GM12878 (cell line): Measurements from ENCODE around the gene FXYD6. TPM values are rescaled to one million over a fixed set of nuclear protein-coding genes. Genes with fewer than 3 reads are reported as not detected.

Experiments used
- EP300 ChIP-seq, 2 experiments: fragments of 150-350 bp in 1 of 2; IDR thresholded peaks; 2 replicates each; pipeline ENCODE4 v1.6.1; 2011 to 2012; ENCODE audit warnings: low read depth in 2 of 2, low read length in 2 of 2, borderline replicate concordance in 1 of 2, improper control_type of control experiment in 1 of 2, inconsistent platforms in 1 of 2; ENCODE audit not compliant: control insufficient read depth in 1 of 2
- JUND ChIP-seq: IDR thresholded peaks from 2 replicates; pipeline ENCODE4 v1.6.1; 2012; ENCODE audit warnings: low read depth, mild to moderate bottlenecking, low read length, improper control_type of control experiment, moderate library complexity
- NFXL1 ChIP-seq: fragments of 450-650 bp; IDR thresholded peaks from 2 replicates; pipeline ENCODE4 v1.6.1; 2017; ENCODE audit warnings: antibody characterized with exemption, mild to moderate bottlenecking, borderline replicate concordance
- POLR2A ChIP-seq: IDR thresholded peaks from 2 replicates; pipeline ENCODE4 v1.6.1; 2011; ENCODE audit warnings: low read depth, mild to moderate bottlenecking, low read length
- SIN3A ChIP-seq: IDR thresholded peaks from 2 replicates; pipeline ENCODE4 v1.6.1; 2012; ENCODE audit warnings: low read depth, low read length, improper control_type of control experiment
- SMC3 ChIP-seq: IDR thresholded peaks from 2 replicates; pipeline ENCODE4 v1.6.1; 2011; ENCODE audit warnings: low read length, improper control_type of control experiment, borderline replicate concordance
- ZNF207 ChIP-seq: fragments of 450-650 bp; IDR thresholded peaks from 2 replicates; pipeline ENCODE4 v1.6.1; 2014; ENCODE audit warnings: antibody characterized with exemption, mild to moderate bottlenecking, borderline replicate concordance
- ZNF217 ChIP-seq: fragments of 450-650 bp; IDR thresholded peaks from 2 replicates; pipeline ENCODE4 v1.6.1; 2017; ENCODE audit warnings: antibody characterized with exemption, mild to moderate bottlenecking
- polyA plus RNA-seq, 11 experiments: library from polyadenylated mRNA; depleted of rRNA in 4 of 11; unstranded in 6 of 11; stranded (reverse) in 5 of 11; fragments of >200 nt; fragmentation: Nextera tagmentation in 4 of 11; fragmentation: Illumina TruSeq in 1 of 11; extraction: Ambion mirVana in 4 of 11; extraction: Trizol in 1 of 11; gene quantifications; 1 replicate in 1 of 11; 2 replicates in 10 of 11; pipeline versions ENCODE4 v1.2.1 to v1.2.3, GENCODE V29; 2011 to 2016; ENCODE audit warnings: inconsistent platforms in 2 of 11, missing spikeins in 2 of 11, low read depth in 1 of 11
- total RNA-seq, 4 experiments: library from RNA; depleted of rRNA in 3 of 4; stranded (reverse); fragments of >200 nt in 3 of 4; fragmentation: Illumina TruSeq in 1 of 4; extraction: Trizol in 1 of 4; gene quantifications; 2 replicates each; pipeline versions ENCODE4 v1.2.1 to v1.2.3, GENCODE V29; 2013 to 2021
- TF ChIP-seq, protein P1 (sequence below): fragments of 450-650 bp; IDR thresholded peaks from 2 replicates; pipeline ENCODE4 v1.6.1; 2017; ENCODE audit warnings: mild to moderate bottlenecking, moderate library complexity
- TF ChIP-seq, protein P2 (sequence below): fragments of 450-650 bp; IDR thresholded peaks from 2 replicates; pipeline ENCODE4 v1.6.1; 2017; ENCODE audit warnings: mild to moderate bottlenecking, low read depth, inconsistent platforms; ENCODE audit not compliant: poor library complexity, severe bottlenecking
- TF ChIP-seq, protein P3 (sequence below): IDR thresholded peaks from 2 replicates; pipeline ENCODE4 v1.6.1; 2012; ENCODE audit warnings: improper control_type of control experiment, low read depth, low read length; ENCODE audit not compliant: insufficient replicate concordance
- TF ChIP-seq, protein P4 (sequence below): IDR thresholded peaks from 2 replicates; pipeline ENCODE4 v1.6.1; 2011; ENCODE audit warnings: mild to moderate bottlenecking, low read depth, low read length, moderate library complexity; ENCODE audit not compliant: insufficient replicate concordance

FXYD6 gene
- total and polyA plus RNA-seq, 10 of the 15 experiments (the other 5 are each of a cell fraction or from before 2014, with no cell fraction given): 0.09 to 2.0 (median 0.23) TPM; not detected in 2

DNA sequence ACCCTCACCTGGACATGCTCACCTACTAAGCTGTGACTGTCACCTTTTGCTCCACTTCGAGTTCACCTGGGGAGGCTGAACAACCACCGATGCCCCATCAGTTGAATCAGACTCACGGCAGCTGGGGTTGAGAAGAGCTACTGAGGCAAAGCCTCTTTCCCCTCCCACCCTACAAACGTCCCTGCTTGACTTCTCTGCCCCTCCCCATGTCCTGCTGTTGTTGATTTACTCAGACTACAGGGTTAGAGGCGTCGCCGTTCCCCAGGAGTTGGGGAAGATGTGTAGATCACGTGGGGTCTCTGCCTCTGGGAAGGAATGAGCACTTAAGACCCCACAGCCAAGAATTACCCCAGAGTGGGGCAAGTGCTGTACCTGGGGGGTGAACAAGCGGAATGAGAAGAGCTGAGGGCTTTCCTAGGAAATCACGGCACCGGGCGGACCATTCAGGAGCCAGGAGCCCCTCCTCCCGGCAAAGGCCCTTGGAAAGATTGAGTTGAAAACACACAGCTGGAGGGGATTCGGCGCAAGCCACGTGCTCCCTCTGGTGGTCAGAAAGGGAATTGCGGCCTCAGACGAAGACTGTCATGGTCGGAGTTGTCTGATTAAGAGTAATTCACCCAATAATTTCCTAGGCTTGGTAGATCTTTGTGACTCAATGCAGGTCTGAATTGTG lies 59.0 kb downstream of the FXYD6 start (continued):
- peak; percentile 98 for TF ChIP-seq SMC3
- TF ChIP-seq POLR2A: peak; percentile 4; the same call in 1 of the 2 replicates
- TF ChIP-seq ZNF217: no peak; the same call in 1 of the 2 replicates
- TF ChIP-seq, protein P1, sequence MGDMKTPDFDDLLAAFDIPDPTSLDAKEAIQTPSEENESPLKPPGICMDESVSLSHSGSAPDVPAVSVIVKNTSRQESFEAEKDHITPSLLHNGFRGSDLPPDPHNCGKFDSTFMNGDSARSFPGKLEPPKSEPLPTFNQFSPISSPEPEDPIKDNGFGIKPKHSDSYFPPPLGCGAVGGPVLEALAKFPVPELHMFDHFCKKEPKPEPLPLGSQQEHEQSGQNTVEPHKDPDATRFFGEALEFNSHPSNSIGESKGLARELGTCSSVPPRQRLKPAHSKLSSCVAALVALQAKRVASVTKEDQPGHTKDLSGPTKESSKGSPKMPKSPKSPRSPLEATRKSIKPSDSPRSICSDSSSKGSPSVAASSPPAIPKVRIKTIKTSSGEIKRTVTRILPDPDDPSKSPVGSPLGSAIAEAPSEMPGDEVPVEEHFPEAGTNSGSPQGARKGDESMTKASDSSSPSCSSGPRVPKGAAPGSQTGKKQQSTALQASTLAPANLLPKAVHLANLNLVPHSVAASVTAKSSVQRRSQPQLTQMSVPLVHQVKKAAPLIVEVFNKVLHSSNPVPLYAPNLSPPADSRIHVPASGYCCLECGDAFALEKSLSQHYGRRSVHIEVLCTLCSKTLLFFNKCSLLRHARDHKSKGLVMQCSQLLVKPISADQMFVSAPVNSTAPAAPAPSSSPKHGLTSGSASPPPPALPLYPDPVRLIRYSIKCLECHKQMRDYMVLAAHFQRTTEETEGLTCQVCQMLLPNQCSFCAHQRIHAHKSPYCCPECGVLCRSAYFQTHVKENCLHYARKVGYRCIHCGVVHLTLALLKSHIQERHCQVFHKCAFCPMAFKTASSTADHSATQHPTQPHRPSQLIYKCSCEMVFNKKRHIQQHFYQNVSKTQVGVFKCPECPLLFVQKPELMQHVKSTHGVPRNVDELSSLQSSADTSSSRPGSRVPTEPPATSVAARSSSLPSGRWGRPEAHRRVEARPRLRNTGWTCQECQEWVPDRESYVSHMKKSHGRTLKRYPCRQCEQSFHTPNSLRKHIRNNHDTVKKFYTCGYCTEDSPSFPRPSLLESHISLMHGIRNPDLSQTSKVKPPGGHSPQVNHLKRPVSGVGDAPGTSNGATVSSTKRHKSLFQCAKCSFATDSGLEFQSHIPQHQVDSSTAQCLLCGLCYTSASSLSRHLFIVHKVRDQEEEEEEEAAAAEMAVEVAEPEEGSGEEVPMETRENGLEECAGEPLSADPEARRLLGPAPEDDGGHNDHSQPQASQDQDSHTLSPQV: peak; percentile 69
- TF ChIP-seq JUND: no peak
- peak; percentile 59; the same call in 1 of the 2 replicates for TF ChIP-seq ZNF207
- TF ChIP-seq, protein P2, sequence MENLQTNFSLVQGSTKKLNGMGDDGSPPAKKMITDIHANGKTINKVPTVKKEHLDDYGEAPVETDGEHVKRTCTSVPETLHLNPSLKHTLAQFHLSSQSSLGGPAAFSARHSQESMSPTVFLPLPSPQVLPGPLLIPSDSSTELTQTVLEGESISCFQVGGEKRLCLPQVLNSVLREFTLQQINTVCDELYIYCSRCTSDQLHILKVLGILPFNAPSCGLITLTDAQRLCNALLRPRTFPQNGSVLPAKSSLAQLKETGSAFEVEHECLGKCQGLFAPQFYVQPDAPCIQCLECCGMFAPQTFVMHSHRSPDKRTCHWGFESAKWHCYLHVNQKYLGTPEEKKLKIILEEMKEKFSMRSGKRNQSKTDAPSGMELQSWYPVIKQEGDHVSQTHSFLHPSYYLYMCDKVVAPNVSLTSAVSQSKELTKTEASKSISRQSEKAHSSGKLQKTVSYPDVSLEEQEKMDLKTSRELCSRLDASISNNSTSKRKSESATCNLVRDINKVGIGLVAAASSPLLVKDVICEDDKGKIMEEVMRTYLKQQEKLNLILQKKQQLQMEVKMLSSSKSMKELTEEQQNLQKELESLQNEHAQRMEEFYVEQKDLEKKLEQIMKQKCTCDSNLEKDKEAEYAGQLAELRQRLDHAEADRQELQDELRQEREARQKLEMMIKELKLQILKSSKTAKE: peak; percentile 63
- TF ChIP-seq, protein P3, sequence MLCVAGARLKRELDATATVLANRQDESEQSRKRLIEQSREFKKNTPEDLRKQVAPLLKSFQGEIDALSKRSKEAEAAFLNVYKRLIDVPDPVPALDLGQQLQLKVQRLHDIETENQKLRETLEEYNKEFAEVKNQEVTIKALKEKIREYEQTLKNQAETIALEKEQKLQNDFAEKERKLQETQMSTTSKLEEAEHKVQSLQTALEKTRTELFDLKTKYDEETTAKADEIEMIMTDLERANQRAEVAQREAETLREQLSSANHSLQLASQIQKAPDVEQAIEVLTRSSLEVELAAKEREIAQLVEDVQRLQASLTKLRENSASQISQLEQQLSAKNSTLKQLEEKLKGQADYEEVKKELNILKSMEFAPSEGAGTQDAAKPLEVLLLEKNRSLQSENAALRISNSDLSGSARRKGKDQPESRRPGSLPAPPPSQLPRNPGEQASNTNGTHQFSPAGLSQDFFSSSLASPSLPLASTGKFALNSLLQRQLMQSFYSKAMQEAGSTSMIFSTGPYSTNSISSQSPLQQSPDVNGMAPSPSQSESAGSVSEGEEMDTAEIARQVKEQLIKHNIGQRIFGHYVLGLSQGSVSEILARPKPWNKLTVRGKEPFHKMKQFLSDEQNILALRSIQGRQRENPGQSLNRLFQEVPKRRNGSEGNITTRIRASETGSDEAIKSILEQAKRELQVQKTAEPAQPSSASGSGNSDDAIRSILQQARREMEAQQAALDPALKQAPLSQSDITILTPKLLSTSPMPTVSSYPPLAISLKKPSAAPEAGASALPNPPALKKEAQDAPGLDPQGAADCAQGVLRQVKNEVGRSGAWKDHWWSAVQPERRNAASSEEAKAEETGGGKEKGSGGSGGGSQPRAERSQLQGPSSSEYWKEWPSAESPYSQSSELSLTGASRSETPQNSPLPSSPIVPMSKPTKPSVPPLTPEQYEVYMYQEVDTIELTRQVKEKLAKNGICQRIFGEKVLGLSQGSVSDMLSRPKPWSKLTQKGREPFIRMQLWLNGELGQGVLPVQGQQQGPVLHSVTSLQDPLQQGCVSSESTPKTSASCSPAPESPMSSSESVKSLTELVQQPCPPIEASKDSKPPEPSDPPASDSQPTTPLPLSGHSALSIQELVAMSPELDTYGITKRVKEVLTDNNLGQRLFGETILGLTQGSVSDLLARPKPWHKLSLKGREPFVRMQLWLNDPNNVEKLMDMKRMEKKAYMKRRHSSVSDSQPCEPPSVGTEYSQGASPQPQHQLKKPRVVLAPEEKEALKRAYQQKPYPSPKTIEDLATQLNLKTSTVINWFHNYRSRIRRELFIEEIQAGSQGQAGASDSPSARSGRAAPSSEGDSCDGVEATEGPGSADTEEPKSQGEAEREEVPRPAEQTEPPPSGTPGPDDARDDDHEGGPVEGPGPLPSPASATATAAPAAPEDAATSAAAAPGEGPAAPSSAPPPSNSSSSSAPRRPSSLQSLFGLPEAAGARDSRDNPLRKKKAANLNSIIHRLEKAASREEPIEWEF: no peak
- no peak for TF ChIP-seq SIN3A
- no peak for TF ChIP-seq NFXL1
- TF ChIP-seq EP300 (IDR thresholded peaks at IDR 0.05; ENCODE audit: borderline replicate concordance in 1 of 2, control insufficient read depth in 1 of 2, low read depth in 2 of 2, low read length in 2 of 2): no peak; a peak in 1 of 4 replicates
- TF ChIP-seq, protein P4, sequence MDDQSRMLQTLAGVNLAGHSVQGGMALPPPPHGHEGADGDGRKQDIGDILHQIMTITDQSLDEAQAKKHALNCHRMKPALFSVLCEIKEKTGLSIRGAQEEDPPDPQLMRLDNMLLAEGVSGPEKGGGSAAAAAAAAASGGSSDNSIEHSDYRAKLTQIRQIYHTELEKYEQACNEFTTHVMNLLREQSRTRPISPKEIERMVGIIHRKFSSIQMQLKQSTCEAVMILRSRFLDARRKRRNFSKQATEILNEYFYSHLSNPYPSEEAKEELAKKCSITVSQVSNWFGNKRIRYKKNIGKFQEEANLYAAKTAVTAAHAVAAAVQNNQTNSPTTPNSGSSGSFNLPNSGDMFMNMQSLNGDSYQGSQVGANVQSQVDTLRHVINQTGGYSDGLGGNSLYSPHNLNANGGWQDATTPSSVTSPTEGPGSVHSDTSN: peak; percentile 42
